ENCODE results near the gene FCHSD1.
A peak's percentile ranks its signal among the peaks of the same experiment; 100 is the strongest.
"Not testable (repeated sequence)": the region's sequence is repeated elsewhere in the genome, so short reads cannot be mapped to it uniquely, and the experiment has no call there.

The FCHSD1 gene

DNA sequence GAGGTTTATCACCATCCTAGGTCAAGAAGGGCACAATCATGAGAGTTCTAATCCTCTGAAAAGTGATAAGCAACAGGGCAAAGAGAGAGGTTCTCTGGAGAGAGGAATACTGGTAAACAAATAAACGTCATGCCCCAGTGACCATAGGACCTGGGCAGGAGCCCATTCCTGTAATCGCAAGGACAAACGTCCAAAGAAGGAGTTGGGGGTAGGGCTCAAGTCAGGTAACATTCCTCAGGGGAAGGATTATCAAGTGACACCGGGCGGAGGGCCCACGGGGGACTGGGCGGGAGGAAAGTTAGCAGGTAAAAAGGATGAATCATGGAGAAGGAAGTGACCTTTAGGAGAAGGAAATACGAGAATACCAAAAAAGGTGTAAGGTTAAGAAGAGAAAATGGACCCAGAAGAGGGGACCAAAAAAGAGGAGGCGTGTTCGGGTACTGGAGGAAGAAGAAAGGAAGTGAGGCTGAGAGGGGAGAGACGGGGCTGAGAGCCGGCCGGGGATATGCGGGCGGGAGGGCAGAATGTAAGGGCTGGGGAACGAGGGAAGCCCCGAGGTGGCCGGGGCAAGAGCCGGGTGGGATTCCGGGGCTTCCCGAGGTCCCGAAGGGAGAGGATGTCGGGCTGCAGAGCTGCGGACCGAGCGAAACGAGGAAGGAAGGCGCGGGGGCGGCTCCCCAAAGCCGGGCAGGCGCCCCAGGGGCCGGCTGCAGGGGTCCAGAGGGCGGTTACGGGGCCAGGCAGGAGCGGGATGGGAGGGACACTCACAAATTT, 33.0 kb downstream of the FCHSD1 start:
- peak overlapping the region; percentile 79 for H3K4me3 ChIP-seq (ENCODE audit: low read depth, low read length)
- TF ChIP-seq, protein P1, sequence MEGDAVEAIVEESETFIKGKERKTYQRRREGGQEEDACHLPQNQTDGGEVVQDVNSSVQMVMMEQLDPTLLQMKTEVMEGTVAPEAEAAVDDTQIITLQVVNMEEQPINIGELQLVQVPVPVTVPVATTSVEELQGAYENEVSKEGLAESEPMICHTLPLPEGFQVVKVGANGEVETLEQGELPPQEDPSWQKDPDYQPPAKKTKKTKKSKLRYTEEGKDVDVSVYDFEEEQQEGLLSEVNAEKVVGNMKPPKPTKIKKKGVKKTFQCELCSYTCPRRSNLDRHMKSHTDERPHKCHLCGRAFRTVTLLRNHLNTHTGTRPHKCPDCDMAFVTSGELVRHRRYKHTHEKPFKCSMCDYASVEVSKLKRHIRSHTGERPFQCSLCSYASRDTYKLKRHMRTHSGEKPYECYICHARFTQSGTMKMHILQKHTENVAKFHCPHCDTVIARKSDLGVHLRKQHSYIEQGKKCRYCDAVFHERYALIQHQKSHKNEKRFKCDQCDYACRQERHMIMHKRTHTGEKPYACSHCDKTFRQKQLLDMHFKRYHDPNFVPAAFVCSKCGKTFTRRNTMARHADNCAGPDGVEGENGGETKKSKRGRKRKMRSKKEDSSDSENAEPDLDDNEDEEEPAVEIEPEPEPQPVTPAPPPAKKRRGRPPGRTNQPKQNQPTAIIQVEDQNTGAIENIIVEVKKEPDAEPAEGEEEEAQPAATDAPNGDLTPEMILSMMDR (IDR thresholded peaks at IDR 0.05; ENCODE audit: low read depth, low read length, missing control alignments), result no peak
- DNase-seq (ENCODE audit: low read depth), result no peak

DNA sequence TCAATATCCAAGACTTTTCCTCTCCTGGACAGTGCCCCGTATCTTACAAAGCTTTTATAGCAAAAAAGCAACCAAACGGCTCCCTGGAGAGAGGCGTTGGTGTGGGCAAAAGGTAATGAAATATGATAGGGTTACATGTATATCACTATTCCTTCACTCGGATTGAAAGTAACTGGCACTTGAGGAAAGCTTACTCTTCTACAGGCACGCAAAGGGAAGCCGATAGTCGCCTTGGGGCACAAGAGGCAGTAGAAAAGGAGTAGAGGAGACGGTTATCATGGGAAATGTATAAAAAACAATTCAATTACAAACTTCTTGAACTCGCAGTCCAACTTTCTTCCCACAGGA, 33.6 kb downstream of the FCHSD1 start:
- peak overlapping the region; percentile 79 for H3K4me3 ChIP-seq (ENCODE audit: low read depth, low read length)
- TF ChIP-seq, protein P1 (IDR thresholded peaks at IDR 0.05; ENCODE audit: low read depth, low read length, missing control alignments), result no peak
- no peak for DNase-seq (ENCODE audit: low read depth)

DNA sequence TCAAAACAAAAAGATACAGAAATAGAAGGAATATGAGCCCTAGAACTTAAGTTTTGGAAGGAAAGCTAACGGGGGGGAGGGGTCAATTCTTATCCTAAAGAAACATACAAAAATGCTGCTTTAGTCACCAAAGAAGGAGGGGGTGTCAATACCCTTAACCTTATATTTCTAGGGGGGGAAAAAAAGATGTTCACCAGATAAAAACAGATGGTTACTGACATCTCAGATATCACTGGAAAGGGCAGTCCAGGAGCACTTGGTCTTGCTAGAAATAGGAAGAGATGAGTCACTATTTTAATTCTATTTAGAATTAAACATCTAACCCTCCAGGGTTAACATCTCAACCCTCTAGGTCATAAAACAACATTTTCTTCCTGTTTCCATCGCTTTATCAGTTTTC, 34.1 kb downstream of the FCHSD1 start:
- DNase-seq (ENCODE audit: low read depth), result no peak
- peak overlapping the region; percentile 79 for H3K4me3 ChIP-seq (ENCODE audit: low read depth, low read length)
- TF ChIP-seq, protein P1 (IDR thresholded peaks at IDR 0.05; ENCODE audit: low read depth, low read length, missing control alignments), result no peak

DNA sequence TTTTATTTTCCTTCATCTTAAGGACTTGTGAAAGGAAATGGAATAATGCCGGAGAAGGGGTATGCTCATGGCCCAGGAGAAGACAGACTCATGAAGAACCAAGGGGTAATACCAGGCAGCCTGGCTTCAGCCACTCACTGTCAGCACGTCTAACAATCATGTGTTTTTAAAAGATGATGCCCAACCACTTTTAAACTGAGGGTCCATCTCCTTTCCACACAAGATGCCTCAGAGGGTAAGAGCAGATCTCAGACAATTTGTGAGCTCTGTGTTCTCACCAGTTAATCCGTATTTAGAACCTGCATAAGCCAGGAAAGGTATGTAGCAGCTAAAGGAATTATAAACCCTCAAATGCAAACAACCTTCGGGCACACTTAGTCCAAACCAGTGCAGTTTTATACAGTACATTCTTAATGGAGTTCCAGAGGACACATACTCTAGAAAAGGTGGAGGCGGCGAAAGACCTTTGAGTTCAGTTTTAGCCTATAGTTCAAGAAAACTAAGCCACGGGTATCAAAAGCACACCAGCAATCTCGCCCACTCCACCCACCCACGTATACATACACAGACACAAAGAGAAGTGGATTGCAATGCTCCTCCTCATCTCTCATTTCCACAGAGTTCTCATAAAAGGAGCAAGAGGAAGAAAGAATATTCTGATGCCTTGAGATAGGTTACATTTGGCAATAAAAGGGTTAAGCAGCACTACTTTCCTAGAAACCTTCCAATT, 35.1 kb downstream of the FCHSD1 start:
- TF ChIP-seq, protein P1 (IDR thresholded peaks at IDR 0.05; ENCODE audit: low read depth, low read length, missing control alignments), result no peak
- DNase-seq (ENCODE audit: low read depth), result no peak
- peak overlapping the region; percentile 79 for H3K4me3 ChIP-seq (ENCODE audit: low read depth, low read length)

DNA sequence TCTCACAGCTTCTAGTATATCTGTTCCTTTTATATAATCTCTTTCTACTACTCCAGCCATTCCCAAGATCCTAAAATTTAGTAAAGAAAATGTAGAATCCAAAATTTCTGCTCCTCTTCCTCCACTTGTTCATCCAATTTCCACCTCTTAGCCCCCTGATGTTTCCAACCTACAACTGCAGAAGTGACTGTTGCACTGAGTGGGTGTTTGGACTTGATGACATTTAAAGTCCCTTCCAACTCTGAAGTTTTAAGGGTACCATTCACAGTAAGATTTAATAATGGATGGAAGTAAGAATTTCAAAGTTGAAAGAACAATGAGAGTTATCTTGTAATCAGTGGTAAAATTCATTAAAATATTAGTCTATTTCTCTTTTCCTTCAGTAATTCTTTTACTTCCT, 37.9 kb downstream of the FCHSD1 start:
- no peak overlapping the region for H3K4me3 ChIP-seq (ENCODE audit: low read depth, low read length)
- TF ChIP-seq, protein P1 (IDR thresholded peaks at IDR 0.05; ENCODE audit: low read depth, low read length, missing control alignments), result no peak
- no peak for DNase-seq (ENCODE audit: low read depth)

DNA sequence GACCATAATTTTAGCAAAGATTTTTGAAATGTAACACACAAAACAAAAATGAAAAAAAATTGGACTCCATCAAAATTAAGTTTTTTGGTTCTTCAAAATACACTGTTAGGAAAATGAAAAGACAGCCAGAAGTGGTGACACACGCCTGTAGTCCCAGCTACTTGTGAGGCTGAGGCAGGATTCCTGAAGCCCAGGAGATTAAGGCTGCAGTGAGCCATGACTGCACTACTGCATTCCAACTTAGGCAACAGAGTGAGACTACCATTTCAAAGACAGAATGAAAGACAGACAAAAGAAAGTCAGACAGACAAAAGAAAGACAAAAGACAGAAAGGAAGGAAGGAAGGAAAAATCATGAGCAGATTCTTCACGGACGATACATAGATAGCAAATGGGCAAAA, 39.9 kb downstream of the FCHSD1 start:
- TF ChIP-seq, protein P1 (IDR thresholded peaks at IDR 0.05; ENCODE audit: low read depth, low read length, missing control alignments), result no peak
- no peak for DNase-seq (ENCODE audit: low read depth)

DNA sequence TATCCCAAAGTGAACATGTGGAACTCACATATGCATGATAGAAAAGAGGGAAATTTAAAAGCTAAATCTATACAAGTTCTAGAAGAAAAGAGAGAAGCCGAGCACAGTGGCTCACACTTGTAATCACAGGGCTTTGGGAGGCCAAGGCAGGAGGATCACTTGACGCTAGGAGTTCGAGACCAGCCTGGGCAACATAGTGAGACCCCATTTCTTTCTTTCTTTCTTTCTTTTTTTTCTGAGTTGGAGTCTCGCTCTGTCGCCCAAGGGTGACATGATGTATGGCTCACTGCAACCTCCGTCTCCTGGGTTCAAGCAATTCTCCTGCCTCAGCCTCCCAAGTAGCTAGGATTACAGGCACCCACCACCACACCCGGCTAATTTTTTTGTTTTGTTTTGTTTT, 41.3 kb downstream of the FCHSD1 start:
- not testable (repeated sequence) for H3K4me3 ChIP-seq (ENCODE audit: low read depth, low read length); DNase-seq (ENCODE audit: low read depth)

More for the DNA sequence above, 39.9 kb downstream of the FCHSD1 start:
- H3K4me3 ChIP-seq (ENCODE audit: low read depth, low read length), result no peak overlapping the region
